GM19455 (cell line): ENCODE results near the gene FLOT1.

Source experiments
- ATAC-seq: cut with Tn5 transposase; IDR thresholded peaks from one replicate; pipeline ENCODE4 v1.9.1; 2021; ENCODE audit not compliant: unreplicated experiment

Gene FLOT1, protein sequence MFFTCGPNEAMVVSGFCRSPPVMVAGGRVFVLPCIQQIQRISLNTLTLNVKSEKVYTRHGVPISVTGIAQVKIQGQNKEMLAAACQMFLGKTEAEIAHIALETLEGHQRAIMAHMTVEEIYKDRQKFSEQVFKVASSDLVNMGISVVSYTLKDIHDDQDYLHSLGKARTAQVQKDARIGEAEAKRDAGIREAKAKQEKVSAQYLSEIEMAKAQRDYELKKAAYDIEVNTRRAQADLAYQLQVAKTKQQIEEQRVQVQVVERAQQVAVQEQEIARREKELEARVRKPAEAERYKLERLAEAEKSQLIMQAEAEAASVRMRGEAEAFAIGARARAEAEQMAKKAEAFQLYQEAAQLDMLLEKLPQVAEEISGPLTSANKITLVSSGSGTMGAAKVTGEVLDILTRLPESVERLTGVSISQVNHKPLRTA

DNA sequence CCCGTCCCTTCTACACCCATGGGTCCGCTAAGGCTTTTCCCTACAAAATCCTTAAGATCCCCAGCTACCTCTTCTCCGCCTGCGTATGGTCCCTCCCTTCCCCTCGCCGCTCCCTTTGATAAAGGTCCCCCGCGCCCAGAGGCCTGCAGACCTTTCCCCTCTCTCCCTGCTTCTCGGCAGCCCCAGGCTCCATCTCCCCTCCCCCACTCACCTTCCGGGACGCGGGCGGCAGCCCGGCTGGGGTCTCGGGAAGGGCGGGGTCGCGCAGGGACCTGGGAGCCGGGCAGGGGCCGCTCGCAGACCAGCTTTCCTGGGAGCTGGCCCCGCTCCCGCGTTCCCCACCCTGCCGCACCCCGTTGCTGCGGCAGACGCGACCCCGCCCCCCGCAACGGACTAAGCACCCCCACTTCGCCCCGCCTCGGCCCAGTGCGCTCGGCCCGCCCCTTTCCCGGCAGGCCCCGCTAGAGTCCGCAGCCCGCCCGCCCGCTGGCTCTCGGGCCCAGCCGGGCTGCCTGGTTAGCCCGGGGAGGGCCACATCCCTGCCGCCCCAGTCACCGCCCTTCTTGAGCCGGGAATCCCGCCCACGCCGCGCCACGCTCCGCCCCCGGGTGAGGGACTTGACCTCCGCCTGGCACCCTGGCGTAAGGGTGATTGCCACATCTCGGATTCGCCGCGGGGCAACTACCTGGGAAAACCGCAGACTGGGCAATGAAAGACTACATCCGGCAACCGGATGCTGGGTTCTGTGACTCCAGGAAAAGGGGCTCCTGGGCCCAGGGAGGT lies at the start of gene FLOT1:
Gene FLOT1, minus strand, starts transcription at position 372 of the 783 bp plus-strand sequence. CDS start 498 bp downstream, outside the sequence.
- peak; percentile 66 for ATAC-seq

DNA sequence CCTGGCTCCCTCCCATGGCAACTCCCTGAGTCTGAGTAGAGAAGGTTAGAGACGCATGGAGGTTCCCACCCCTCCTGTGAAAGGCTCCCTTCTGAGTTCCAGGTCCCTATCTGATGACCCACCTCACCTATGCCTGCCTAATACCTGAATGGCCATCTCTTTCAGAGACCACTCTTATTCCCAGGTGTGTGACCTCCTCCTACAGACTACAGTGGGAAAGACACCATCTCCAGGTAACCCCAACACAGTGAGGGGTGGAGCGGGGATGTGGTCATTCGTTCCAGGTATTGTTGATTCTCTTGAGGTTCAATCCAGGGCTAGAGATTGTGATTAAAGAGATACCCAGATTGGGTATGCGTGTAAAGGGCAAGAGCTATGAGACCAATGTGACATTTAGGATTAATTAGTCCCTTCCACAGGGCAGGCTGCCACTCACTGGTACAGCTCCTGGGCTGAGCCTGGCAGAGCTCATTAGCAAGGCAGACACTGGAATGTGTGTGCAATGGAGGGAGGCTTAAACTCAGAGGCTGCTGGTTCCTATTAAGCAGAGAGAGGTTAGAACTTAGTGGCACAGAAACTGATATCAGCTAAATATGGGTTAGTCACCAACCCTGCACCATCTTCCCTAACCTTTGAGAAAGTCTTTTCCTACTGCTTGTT lies 48.4 kb upstream of the FLOT1 start:
- ATAC-seq = no peak

DNA sequence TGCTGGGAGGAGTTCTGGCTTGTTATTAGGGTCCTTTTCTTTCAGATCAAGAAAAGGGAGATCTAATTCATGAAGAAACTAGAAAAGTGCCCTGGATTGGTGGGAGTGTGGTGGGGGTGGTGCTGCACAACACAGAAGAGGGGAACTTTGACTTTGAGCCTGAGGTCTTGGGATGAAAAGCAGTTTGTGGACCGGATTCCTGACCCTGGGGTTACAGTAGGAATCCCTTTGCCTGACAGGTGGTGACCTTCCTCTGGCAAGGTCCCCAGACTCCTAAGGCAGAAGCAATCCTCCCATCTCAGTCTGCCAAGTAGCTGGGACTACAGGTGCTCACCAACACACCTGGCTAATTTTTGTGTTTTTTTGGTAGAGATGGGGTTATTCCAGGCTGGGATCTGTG lies 47.1 kb upstream of the FLOT1 start:
- ATAC-seq = no peak

DNA sequence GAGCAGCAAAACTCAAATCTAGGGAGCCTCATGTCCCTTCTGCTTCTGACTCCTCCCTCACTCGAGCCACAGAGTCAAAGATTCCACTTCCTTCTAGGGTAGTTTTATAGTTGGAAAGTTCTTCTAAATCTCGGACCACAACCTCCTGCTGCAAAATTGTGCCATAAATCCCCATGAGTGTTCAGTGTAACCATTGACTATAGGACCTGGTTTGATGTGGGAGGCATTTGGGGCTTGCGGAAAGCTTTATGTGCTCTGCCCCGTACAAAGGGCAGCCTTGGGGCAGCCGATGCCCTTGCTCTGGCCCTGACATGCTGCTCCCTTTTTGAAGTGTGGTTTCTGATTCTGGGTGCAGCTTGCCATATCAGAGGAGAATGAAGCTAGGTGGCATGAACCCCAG lies 45.5 kb upstream of the FLOT1 start:
- ATAC-seq = no peak

DNA sequence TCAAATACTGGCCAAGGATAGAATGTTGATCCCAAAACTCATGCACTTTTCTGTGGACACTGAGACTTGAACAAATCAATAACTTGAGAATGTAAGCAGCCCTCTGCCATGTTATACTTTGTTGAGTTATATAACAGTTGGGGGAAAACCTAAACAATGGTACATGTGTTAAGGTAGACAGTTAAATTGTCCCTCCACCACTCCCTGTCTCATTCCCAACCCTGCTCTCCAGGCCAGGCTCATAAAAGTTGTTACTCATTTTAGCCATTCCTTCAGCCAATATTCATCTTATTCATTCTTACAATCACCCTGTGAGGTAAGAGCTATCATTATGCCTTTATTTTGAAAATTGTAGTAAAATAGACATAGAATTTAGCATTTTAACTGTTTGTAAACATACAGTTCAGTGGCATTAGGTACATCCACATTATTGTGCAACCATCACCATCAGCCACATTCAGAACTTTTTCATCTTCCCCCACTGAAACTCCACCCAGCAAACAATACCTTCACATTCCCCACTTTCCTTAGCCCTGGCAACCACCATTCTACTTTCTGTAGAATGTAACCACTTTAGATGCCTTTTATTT lies 40.0 kb upstream of the FLOT1 start:
- ATAC-seq = no peak

DNA sequence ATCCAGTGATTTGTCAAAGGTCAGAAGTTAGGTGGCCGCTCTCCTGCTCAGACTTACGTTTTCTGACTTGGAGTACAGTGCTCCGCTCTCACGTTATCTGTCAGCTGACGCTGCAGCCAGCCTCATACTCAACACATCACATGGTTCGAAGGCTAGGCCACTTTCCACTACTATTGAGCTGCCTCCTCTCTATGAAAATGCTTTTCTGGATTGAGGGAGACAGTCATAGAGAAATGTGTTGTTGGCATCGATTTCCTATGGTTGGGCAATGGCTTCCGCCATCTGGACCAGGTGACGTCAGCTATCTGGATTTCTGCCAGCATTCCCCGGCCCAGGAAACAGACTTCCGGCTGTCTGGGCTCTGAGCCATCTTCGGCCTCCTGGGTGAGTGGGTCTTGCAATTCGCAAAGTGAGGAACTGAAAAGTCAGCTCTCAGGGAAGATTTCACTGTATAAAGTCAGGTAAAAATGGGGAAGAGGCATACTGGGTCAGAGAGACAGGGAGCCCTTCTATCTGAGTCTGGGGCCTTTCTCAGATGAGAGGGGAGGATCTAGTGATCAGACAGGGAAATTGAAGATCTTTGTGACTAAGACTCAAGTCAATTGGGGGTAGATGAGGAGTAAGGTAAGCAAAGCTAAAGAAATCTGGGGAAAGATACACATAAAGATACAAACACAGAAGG lies 39.4 kb upstream of the FLOT1 start:
- ATAC-seq = no peak

DNA sequence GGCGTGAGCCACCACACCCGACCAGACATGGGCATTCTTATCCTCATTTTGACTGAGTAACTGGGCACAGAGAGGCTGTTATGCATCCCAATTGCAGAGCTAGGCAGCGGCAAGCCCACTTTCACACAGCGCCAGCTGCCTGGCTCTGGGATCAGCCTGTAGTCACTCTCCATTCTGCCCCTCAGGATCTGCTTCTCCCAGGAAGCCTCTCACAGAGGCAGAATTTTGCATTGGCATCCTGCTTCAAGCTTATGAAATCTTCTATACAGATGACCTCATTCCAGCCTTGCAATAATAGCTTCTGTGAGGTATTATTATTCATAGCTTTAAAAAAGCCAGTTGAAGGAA lies 38.9 kb upstream of the FLOT1 start:
- ATAC-seq = no peak

DNA sequence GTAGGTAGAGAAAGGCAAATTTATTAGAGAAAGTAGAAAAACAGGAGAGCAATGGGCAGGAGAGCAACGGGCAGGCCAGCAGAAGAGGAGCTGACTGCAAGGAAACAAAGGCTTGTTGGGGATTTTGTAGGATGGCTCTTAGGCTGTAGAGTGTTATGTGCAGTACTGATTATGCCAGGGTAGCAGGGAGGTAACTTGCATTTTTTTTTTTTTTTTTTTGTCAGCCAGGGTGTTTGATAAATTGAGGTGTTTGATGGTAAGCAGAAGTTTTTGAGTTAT lies 38.1 kb upstream of the FLOT1 start:
- ATAC-seq = no peak

DNA sequence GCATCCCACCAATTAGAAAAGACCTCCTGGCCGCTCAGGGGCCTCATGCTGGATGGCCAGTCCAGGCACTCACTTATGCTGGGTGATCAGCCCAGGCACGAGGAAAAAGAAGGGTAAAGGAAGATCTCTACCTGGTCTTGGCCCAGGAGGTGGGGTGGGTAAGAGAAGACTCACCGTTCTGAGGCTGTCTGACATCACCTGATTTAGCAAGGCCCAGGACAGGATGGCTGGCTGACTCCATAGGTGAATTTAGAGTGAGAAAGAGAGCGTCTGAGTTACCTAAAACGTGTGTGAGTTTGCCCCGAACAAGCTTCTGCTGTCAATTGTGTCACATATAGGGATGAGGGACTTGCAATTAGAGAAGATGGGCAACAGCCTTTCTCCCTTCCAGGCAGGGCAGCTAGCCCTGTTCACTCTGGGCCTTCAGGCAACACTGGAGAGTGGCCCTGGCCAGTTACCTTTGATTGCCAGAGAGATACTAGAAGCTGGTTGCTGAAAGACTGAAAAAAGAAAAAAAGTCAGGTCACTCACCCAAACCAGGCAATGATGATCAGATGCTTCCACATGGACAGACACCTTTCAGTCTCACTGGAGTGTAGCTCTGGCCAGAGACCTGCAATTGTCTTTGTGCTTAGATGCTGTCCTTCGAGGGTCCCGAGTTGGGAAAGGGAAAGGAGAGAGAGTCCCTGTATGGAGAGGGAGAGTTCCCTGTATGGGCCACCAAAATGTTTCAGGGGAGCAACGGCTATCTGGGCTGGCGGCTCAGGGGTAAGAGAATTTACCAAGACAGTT lies 37.6 kb upstream of the FLOT1 start:
- no peak for ATAC-seq

DNA sequence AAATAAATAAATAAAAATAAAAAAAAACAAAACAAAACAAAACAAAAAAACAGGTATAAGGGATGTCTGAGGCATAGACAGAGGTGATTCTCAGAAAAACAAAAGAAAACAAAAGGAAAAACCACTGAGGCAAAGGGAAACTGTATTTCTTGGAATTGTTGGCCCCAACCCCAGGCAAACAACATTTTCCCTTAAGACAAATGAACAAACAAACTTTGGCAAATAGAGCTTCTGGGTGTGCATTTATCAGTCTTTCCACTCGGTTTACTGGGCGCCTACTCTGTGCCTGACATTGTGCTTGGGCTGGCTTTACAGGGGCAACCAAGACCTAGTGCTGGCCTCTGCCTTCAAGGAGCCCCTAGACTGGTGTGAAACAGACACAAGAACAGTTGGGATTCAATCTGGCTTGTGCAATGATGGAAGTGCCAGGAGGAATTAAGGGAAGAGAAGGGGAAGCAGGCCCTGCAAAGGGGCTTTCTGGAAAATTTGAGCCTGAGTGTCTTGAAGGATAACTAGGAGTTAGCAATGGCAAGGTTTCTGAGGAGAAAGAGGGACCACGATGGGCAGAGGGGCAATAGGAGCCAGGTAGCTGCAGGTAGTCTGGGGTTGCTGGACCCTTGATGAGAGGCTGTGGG lies 35.6 kb upstream of the FLOT1 start:
- ATAC-seq = no peak

DNA sequence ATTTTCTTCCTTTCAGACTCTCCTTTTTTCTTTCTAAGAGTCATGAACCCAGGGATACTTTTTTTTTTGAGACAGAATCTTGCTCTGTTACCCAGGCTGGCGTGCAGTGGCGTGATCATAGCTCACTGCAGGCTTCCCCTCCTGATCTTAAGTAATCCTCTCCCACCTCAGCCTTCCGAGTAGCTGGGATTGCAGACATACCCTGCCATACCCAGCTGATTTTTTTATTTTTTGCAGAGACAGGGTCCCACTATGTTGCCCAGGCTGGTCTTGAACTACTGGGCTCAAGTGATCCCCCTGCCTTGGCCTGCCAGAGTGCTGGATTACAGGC lies 34.6 kb upstream of the FLOT1 start:
- no peak for ATAC-seq

DNA sequence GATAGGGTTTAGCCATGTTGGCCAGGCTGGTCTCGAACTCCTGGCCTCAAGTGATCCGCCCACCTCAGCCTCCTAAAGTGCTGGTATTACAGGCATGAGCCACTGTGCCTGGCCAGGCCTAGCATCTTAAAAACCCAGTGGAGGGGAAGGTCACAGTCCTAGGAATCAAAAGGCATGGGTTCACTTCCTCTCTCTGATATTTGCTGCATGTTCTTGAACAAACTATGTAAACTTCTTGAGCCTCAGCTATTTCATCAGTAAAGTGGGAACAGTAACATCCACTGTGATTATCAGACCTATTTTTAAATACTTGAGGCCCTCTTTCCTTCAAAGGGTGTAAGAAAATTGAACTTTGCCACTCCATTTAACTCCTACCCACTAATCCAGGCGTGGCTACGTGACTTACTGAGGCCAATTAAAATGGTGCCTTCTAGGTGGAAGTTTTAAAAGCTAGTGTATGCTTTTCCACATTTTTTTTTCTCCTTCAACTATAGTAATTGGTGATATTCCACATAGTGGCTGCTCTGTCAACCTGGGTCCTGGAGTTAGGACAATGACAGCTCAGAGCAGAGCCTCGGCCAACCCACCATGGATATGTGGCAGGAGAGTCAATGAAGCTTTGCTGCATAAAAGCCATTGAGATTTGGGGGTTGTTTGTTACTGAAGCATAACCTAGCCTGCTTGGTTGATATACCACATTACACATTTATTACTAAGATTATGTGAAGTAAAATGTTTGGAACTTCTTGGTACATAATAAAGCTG lies 34.1 kb upstream of the FLOT1 start:
- ATAC-seq = no peak

DNA sequence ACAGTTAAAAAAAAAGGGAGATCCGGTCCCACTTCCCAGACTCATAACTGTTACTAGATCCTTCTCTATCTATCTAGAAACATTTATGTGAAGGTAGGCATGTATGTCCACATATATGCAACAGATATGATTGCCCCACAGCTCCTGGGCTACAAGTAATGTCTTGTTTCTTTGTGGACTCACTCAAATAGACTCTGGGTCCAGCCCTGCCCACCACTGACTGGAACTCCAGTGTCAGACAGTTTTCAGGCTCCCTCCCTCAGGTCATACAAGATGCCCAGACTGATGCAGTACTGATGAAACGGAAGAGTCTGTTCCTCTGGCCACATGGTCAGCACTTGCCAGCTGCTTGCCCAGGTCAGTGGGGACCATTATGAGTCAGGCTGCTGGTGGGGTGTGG lies 32.6 kb upstream of the FLOT1 start:
- ATAC-seq = no peak

DNA sequence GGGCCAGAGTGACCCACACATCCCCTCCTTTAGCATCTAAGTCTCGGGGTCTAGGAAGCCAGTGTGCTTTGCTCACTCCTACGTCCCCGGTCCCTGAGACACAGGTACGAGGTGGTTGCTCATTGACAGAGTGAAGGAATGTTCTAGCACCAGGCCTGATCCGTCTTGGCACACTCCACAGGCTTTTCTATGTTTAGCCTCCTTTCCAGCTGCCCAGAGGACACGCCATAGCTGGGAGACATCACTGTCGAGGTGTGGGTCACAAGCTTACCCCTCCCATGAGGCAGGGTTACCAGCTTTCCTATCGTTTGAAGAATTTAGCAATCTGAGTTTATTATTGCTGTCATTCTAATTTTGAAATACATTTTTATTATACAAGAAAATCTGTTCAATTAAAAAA lies 32.2 kb upstream of the FLOT1 start:
- no peak for ATAC-seq

DNA sequence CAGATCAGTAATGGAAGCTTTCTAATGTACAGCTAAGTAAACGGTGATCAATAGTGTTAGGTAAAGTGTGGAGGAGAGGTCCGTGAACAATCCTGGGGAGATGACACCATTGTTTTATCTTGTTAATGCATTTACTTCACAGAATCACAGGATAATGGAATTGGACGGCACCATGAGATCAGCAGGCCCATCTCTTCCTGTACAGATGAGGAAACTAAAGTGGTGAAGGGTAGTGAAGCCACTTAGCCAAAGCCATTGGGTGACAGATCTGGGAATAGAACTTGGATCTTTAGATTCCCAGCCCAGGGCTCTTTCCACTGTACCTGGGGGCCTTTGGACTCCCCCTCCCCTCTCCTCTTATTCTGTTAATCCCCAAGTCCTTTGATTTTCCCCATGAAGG lies 28.1 kb upstream of the FLOT1 start:
- no peak for ATAC-seq

DNA sequence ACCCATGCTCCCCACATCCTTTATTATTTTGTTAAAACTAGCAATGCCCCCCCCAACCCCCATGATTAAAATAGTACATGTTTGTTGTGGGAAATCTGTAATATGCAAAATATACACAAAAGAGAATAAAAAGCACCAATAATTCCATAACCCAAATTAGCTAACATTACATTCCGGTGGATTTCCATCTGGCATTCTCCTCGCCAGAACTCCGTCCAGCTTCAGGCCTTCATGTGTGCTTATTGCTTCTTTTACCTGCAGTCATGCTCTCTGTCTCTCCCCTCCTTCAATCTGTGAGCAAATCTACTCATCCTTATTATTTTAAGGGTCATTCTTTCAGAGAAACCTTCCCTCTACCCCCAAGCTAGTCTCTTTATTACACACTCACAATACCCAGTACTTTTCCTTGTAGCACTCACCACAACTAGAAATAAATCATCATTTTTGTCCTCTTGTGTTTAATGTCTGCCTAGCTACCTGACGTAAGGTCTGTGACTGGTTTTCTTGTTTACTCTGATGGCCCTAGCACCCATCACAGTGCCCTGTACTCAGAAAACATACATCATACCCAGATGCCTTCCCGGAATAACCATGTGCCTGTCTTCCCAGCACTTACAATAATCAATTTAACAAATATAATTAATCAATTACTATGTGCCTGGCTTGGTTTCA lies 27.5 kb upstream of the FLOT1 start:
- ATAC-seq = no peak

DNA sequence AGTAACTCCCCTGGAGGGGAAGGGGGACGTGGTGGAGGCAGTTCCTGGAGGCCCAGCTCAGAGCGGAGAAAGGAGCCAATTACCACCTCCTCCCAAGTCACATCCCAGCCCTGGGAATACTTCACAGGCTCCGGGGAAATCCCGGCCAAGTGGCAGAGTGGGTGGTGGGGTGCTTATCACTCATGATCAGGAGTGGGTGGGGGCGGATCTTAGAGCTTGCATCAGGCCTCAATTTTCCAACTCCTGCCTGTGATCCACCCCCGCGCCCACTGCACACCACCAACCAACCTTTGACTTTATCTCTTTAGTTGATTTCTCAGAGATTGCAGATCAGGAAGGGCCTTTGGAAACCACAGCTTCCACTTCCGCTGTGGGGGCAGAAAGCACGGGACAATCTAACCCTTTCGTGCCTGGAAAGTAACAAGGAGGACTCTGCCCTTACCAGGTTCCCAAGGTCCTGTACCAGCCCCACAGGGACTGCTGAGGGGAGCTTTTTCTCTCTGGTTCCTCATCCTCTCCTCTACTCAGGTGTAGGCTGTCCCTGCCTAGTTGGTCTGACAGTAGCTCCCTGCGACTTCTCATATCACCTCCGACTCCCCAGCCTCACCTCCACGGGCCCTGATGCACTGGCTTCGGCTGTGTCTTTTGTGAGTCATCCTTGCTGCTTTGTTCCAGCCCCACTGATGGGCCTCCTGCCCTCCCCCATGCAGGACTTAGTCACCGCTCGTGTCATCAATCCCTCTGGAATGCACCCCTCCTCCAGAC lies 26.8 kb upstream of the FLOT1 start:
- no peak for ATAC-seq

DNA sequence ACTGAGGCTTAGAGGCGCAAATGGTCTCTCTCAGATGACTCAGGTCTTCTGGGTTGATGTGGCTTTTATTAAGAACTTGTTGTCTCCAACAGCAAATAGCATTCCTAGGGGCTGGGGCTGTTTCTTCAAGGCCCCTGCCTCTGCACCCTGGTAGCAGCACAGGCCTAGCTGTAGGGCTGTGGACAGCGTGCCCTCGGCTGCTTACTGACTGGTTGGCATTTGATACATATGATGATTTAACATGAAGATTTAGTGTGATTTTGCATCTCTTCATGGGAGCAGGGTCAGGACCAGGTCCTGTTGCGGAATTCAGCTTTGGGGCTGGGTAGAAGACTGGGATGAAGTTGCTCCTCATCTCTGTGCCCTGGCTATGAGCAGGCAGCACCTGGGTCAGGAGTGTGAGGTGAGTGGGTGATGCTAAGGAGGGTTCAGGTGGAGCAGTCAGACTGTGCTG lies 26.2 kb upstream of the FLOT1 start:
- ATAC-seq = no peak
